K562 (cell line): ENCODE results near the gene SRRT. TPM values are rescaled to one million over a fixed set of nuclear protein-coding genes. Genes with fewer than 3 reads are reported as not detected.
A peak's percentile ranks its signal among the peaks of the same experiment; 100 is the strongest.

Source experiments
- CUX1 ChIP-seq: fragments of 200-800 bp; sonication (Bioruptor generic); IDR thresholded peaks from 2 replicates; pipeline ENCODE4 v1.6.1; 2016; ENCODE audit warnings: missing genetic modification characterization, missing compliant biosample characterization
- FUS ChIP-seq: fragments of 200-400 bp; formaldehyde crosslinking; optimal IDR thresholded peaks from 2 replicates; pipeline ENCODE3; 2017; ENCODE audit warnings: low read depth, low read length
- GABPB1 ChIP-seq: sonication (generic); formaldehyde crosslinking; IDR thresholded peaks from 2 replicates; pipeline ENCODE4 v1.8.0; 2022; ENCODE audit warnings: mild to moderate bottlenecking, missing genetic modification reagents
- MTA3 ChIP-seq: fragments of 450-650 bp; formaldehyde crosslinking; IDR thresholded peaks from 2 replicates; pipeline ENCODE4 v1.6.1; 2017; ENCODE audit warnings: mild to moderate bottlenecking, borderline replicate concordance
- SMAD1 ChIP-seq: fragments of 150-350 bp; IDR thresholded peaks from 2 replicates; pipeline ENCODE4 v1.6.1; 2014; ENCODE audit warnings: low read length, low read depth; ENCODE audit not compliant: partially characterized antibody
- SRSF1 ChIP-seq: fragments of 200-400 bp; formaldehyde crosslinking; IDR thresholded peaks from 2 replicates; pipeline ENCODE4 v1.6.1; 2017; ENCODE audit warnings: mild to moderate bottlenecking, low read depth, low read length, moderate library complexity
- SUPT5H ChIP-seq: fragments of 450-650 bp; IDR thresholded peaks from 2 replicates; pipeline ENCODE4 v1.6.1; 2016
- TBL1XR1 ChIP-seq, 2 experiments: IDR thresholded peaks; 2 replicates each; pipeline ENCODE4 v1.6.1; 2012; ENCODE audit warnings: improper control_type of control experiment in 2 of 2, low read length in 2 of 2, mild to moderate bottlenecking in 1 of 2
- ZC3H11A ChIP-seq: IDR thresholded peaks from 2 replicates; pipeline ENCODE4 v1.6.1; 2012; ENCODE audit warnings: low read depth, low read length, improper control_type of control experiment
- ZFP91 ChIP-seq: sonication (generic); formaldehyde crosslinking; IDR thresholded peaks from 2 replicates; pipeline ENCODE4 v1.8.0; 2022; ENCODE audit warnings: mild to moderate bottlenecking, missing genetic modification reagents
- ZNF561 ChIP-seq: fragments of 450-650 bp; formaldehyde crosslinking; conservative IDR thresholded peaks from 2 replicates; pipeline ENCODE4 v1.4.0; 2020; ENCODE audit warnings: mild to moderate bottlenecking, moderate library complexity
- ZNF764 ChIP-seq: fragments of 250-450 bp; sonication (Bioruptor Pico); IDR thresholded peaks from 2 replicates; pipeline ENCODE4 v1.4.0; 2020; ENCODE audit warnings: low read depth, mild to moderate bottlenecking, moderate library complexity
- polyA plus RNA-seq, 8 experiments: library from polyadenylated mRNA; depleted of rRNA in 4 of 8; stranded (reverse) in 5 of 8; unstranded in 3 of 8; fragments of >200 nt; fragmentation: Nextera tagmentation in 2 of 8; fragmentation: Illumina TruSeq in 1 of 8; extraction: Ambion mirVana in 2 of 8; extraction: Trizol in 1 of 8; gene quantifications; 2 replicates each; pipeline versions ENCODE4 v1.2.1 to v1.2.3, GENCODE V29; 2011 to 2014; ENCODE audit warnings: inconsistent platforms in 1 of 8, missing spikeins in 1 of 8
- total RNA-seq, 7 experiments: library from RNA; depleted of rRNA in 6 of 7; stranded (reverse); fragments of >200 nt in 6 of 7; fragmentation: Illumina TruSeq in 2 of 7; extraction: Trizol in 2 of 7; gene quantifications; 2 replicates each; pipeline versions ENCODE4 v1.2.1 to v1.2.3, GENCODE V29; 2011 to 2021; ENCODE audit warnings: low replicate concordance in 1 of 7
- TF ChIP-seq, protein P1 (sequence below): fragments of 250-450 bp; sonication (Bioruptor Pico); IDR thresholded peaks from 2 replicates; pipeline ENCODE4 v1.5.0; 2022; ENCODE audit warnings: mild to moderate bottlenecking
- TF ChIP-seq, protein P2 (sequence below): fragments of 250-450 bp; sonication (Bioruptor Pico); IDR thresholded peaks from 2 replicates; pipeline ENCODE4 v1.4.0; 2020; ENCODE audit warnings: mild to moderate bottlenecking, moderate library complexity, borderline replicate concordance

The SRRT gene
- total and polyA plus RNA-seq, 9 of the 15 experiments (the other 6 are each of a cell fraction or from before 2014, with no cell fraction given): 10.3 to 263 (median 84.4) TPM

DNA sequence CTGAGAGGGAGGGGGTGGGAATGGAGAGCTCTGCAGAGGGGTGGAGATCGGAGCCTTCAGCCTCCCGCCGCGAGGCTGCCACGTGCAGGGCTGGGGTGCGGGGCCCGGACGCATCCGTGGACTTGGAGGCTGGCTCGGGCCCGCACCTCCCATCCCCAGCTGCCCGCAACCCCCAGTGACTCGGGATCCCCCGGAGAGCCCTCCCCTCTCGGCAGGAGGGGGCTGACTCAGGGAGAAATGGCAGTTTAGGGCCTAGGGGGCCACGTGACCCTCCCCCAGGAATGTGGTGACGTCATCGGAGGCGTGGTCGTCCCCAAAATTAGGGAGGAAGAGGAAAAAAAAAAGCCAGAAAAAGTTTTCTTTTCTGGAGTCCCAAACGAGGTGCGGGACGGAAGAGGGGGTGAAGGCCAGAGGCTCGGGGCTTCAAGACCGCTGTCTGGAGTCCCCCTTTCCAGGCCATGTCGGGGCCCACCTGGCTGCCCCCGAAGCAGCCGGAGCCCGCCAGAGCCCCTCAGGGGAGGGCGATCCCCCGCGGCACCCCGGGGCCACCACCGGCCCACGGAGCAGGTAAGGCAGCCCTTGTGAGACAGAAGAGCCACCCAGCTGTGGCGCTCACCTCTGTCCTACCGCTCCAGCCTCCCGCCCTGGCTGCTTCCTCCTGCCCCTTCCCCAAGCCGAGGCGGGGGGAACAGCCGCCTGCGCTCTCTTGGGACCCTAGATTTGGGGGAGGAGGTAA lies 7.7 kb upstream of the SRRT start, which contains the start of gene TRIP6 (continued):
- TF ChIP-seq FUS (no peak), ZC3H11A (no peak), GABPB1 (CRISPR knock-in tag) (peak; percentile 41; the same call in 1 of the 2 replicates), ZNF764 (no peak), ZNF561 (CRISPR knock-in tag) (no peak), SMAD1 (no peak), MTA3 (peak; percentile 87; the same call in 1 of the 2 replicates), ZFP91 (no peak), TBL1XR1 (IDR thresholded peaks at IDR 0.05; ENCODE audit: low read length in 2 of 2) (peak in 1 of 2 experiments; percentile 25; a peak in 1 of 4 replicates), SUPT5H (peak; percentile 79), SRSF1 (no peak), CUX1 (CRISPR knock-in tag) (no peak)
- TF ChIP-seq, protein P1, sequence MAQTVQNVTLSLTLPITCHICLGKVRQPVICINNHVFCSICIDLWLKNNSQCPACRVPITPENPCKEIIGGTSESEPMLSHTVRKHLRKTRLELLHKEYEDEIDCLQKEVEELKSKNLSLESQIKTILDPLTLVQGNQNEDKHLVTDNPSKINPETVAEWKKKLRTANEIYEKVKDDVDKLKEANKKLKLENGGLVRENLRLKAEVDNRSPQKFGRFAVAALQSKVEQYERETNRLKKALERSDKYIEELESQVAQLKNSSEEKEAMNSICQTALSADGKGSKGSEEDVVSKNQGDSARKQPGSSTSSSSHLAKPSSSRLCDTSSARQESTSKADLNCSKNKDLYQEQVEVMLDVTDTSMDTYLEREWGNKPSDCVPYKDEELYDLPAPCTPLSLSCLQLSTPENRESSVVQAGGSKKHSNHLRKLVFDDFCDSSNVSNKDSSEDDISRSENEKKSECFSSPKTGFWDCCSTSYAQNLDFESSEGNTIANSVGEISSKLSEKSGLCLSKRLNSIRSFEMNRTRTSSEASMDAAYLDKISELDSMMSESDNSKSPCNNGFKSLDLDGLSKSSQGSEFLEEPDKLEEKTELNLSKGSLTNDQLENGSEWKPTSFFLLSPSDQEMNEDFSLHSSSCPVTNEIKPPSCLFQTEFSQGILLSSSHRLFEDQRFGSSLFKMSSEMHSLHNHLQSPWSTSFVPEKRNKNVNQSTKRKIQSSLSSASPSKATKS (CRISPR knock-in tag): no peak
- TF ChIP-seq, protein P2, sequence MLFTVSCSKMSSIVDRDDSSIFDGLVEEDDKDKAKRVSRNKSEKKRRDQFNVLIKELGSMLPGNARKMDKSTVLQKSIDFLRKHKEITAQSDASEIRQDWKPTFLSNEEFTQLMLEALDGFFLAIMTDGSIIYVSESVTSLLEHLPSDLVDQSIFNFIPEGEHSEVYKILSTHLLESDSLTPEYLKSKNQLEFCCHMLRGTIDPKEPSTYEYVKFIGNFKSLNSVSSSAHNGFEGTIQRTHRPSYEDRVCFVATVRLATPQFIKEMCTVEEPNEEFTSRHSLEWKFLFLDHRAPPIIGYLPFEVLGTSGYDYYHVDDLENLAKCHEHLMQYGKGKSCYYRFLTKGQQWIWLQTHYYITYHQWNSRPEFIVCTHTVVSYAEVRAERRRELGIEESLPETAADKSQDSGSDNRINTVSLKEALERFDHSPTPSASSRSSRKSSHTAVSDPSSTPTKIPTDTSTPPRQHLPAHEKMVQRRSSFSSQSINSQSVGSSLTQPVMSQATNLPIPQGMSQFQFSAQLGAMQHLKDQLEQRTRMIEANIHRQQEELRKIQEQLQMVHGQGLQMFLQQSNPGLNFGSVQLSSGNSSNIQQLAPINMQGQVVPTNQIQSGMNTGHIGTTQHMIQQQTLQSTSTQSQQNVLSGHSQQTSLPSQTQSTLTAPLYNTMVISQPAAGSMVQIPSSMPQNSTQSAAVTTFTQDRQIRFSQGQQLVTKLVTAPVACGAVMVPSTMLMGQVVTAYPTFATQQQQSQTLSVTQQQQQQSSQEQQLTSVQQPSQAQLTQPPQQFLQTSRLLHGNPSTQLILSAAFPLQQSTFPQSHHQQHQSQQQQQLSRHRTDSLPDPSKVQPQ (CRISPR knock-in tag): peak; percentile 78; the same call in 1 of the 2 replicates
